OCI-LY1 (cell line): ENCODE measurements around the gene KIAA1549.

ENCODE experiments used
- H2AFZ ChIP-seq: fragments of 200-600 bp; sonication (generic), shearing (Covaris generic); 2 replicates; pipeline ENCODE4 v1.6.0; 2014; ENCODE audit warnings: antibody characterized with exemption, mild to moderate bottlenecking, low read length
- H3F3A ChIP-seq: fragments of 200-600 bp; sonication (generic), shearing (Covaris generic); 2 replicates; pipeline ENCODE4 v1.6.0; 2014; ENCODE audit warnings: mild to moderate bottlenecking, antibody characterized with exemption, low read length, moderate library complexity; ENCODE audit not compliant: insufficient read depth
- H3K27ac ChIP-seq: fragments of 200-600 bp; sonication (generic); 2 replicates; pipeline ENCODE4 v1.5.1; 2014; ENCODE audit warnings: low read length, mixed run types, mild to moderate bottlenecking, low read depth; ENCODE audit not compliant: poor library complexity, severe bottlenecking
- H3K27me3 ChIP-seq: fragments of 200-600 bp; sonication (generic); 2 replicates; pipeline ENCODE4 v1.6.0; 2014; ENCODE audit warnings: antibody characterized with exemption, mild to moderate bottlenecking, low read length, moderate library complexity; ENCODE audit not compliant: insufficient read depth
- H3K36me3 ChIP-seq: fragments of 200-600 bp; sonication (generic); 2 replicates; pipeline ENCODE4 v1.6.1; 2014; ENCODE audit warnings: mild to moderate bottlenecking, antibody characterized with exemption, low read length, moderate library complexity, mixed read lengths; ENCODE audit not compliant: insufficient read depth
- H3K4me1 ChIP-seq: fragments of 200-600 bp; sonication (generic); 2 replicates; pipeline ENCODE4 v1.5.1; 2014; ENCODE audit warnings: mild to moderate bottlenecking, low read length, moderate library complexity; ENCODE audit not compliant: insufficient read depth, severe bottlenecking
- H3K4me2 ChIP-seq: fragments of 200-600 bp; sonication (generic), shearing (Covaris generic); 2 replicates; pipeline ENCODE4 v1.6.1; 2014; ENCODE audit warnings: low read length
- H3K4me3 ChIP-seq: fragments of 200-600 bp; sonication (generic); 2 replicates; pipeline ENCODE4 v1.5.1; 2014; ENCODE audit warnings: low read length, low read depth, mild to moderate bottlenecking, mixed read lengths; ENCODE audit not compliant: poor library complexity, severe bottlenecking
- H3K79me2 ChIP-seq: fragments of 200-600 bp; shearing (Covaris generic); 2 replicates; pipeline ENCODE4 v1.6.1; 2016; ENCODE audit warnings: mixed run types, low read length, mixed read lengths; ENCODE audit not compliant: insufficient read depth
- H3K9ac ChIP-seq: fragments of 200-600 bp; sonication (generic), shearing (Covaris generic); 2 replicates; pipeline ENCODE4 v1.6.1; 2014; ENCODE audit warnings: mild to moderate bottlenecking, low read length, mixed read lengths
- H3K9me2 ChIP-seq: fragments of 200-600 bp; sonication (generic), shearing (Covaris generic); 2 replicates; pipeline ENCODE4 v1.6.1; 2014; ENCODE audit warnings: low read depth, mild to moderate bottlenecking, low read length, mixed read lengths
- H3K9me3 ChIP-seq: fragments of 200-600 bp; shearing (Covaris generic); 2 replicates; pipeline ENCODE4 v1.6.1; 2014; ENCODE audit warnings: low read length, mixed read lengths
- H4K20me1 ChIP-seq: fragments of 200-600 bp; sonication (generic), shearing (Covaris generic); 2 replicates; pipeline ENCODE4 v1.6.0; 2016; ENCODE audit warnings: mild to moderate bottlenecking, low read length; ENCODE audit not compliant: insufficient read depth
- EZH2 ChIP-seq: fragments of 200-600 bp; sonication (generic), shearing (Covaris generic); IDR thresholded peaks from 2 replicates; pipeline ENCODE4 v1.8.0; 2017; ENCODE audit warnings: borderline replicate concordance, mixed run types, mild to moderate bottlenecking, antibody characterized with exemption, low read length, moderate library complexity, mixed read lengths
- TF ChIP-seq, protein P1 (sequence below): fragments of 200-600 bp; sonication (generic), shearing (Covaris generic); IDR thresholded peaks from 2 replicates; pipeline ENCODE4 v1.5.1; 2017; ENCODE audit warnings: mild to moderate bottlenecking, antibody characterized with exemption, low read length, moderate library complexity, mixed read lengths

Gene KIAA1549

DNA sequence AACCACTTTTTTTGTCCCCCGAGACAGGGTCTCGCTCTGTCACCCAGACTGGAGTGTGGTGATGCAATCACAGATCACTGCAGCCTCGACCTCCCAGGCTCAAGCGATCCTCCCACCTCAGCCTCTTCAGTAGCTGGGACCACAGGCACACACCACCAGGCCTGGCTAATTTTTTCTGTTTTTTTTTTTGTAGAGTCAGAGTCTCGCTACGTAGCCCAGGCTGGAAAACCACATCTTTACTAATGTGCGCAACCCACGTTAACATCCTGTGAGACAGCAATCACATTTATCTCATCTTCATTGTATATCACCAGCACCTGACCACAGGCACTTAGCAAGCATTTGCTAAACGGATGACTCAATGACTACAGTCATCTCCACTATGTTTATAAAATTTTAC lies 105.4 kb downstream of the KIAA1549 start:
- H3K27ac ChIP-seq, result no peak overlapping the region
- H4K20me1 ChIP-seq, result no peaks in the 10 kb centered on the region
- H3K9me2 ChIP-seq, result no peaks in the 10 kb centered on the region
- H3K4me2 ChIP-seq, result no peak overlapping the region
- H3K79me2 ChIP-seq, result no peaks in the 10 kb centered on the region
- H3F3A ChIP-seq, result no peaks in the 10 kb centered on the region
- TF ChIP-seq, protein P1, sequence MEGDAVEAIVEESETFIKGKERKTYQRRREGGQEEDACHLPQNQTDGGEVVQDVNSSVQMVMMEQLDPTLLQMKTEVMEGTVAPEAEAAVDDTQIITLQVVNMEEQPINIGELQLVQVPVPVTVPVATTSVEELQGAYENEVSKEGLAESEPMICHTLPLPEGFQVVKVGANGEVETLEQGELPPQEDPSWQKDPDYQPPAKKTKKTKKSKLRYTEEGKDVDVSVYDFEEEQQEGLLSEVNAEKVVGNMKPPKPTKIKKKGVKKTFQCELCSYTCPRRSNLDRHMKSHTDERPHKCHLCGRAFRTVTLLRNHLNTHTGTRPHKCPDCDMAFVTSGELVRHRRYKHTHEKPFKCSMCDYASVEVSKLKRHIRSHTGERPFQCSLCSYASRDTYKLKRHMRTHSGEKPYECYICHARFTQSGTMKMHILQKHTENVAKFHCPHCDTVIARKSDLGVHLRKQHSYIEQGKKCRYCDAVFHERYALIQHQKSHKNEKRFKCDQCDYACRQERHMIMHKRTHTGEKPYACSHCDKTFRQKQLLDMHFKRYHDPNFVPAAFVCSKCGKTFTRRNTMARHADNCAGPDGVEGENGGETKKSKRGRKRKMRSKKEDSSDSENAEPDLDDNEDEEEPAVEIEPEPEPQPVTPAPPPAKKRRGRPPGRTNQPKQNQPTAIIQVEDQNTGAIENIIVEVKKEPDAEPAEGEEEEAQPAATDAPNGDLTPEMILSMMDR, result no peak
- no peak for TF ChIP-seq EZH2
- no peak overlapping the region for H3K4me3 ChIP-seq
- H3K36me3 ChIP-seq, result no peaks in the 10 kb centered on the region
- H2AFZ ChIP-seq, result no peak overlapping the region
- H3K9ac ChIP-seq, result no peak overlapping the region
- H3K27me3 ChIP-seq, result no peaks in the 10 kb centered on the region
- no peaks in the 10 kb centered on the region for H3K9me3 ChIP-seq
- H3K4me1 ChIP-seq, result no peaks in the 10 kb centered on the region

DNA sequence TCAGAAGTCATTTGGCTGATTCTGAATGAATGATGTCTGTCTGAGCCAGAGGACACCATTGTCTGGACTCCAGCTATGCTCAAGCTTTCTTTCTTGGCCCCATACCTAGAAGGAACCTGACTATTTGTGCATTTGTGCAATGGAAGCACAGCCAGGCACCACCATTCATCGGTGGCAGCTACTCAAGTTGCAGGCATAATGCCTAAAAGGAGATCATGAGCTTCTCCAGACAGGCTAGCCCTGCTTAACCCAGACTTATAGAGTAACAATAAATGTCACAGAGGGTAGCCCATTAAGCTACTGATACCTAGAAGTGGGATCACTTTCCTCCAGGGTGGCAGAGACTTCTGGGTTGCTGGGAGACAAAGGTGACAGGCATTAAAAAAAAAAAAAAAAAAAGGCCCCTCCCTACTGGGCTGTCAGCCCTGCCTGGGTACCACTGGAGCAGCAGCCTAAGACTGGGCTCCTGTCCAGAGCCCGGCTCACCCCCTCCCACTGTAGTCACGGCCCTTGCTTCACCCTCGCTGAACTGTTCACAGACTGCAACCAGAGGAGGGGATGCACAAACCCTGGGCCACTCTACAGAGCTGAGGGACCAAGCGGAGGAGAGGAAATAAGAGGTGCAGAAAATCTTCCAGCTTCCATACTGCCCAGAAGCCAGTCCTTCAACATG lies 107.8 kb downstream of the KIAA1549 start:
- no peaks in the 10 kb centered on the region for H3K27me3 ChIP-seq
- H3K27ac ChIP-seq, result no peak overlapping the region
- no peaks in the 10 kb centered on the region for H3K36me3 ChIP-seq
- no peak overlapping the region for H3K9ac ChIP-seq
- no peaks in the 10 kb centered on the region for H3K79me2 ChIP-seq
- TF ChIP-seq, protein P1, result no peak
- no peak for TF ChIP-seq EZH2
- H4K20me1 ChIP-seq, result no peaks in the 10 kb centered on the region
- no peaks in the 10 kb centered on the region for H3K9me3 ChIP-seq
- no peaks in the 10 kb centered on the region for H3F3A ChIP-seq
- no peaks in the 10 kb centered on the region for H3K9me2 ChIP-seq
- no peak overlapping the region for H3K4me3 ChIP-seq
- H3K4me1 ChIP-seq, result no peaks in the 10 kb centered on the region
- H3K4me2 ChIP-seq, result no peak overlapping the region
- no peak overlapping the region for H2AFZ ChIP-seq

DNA sequence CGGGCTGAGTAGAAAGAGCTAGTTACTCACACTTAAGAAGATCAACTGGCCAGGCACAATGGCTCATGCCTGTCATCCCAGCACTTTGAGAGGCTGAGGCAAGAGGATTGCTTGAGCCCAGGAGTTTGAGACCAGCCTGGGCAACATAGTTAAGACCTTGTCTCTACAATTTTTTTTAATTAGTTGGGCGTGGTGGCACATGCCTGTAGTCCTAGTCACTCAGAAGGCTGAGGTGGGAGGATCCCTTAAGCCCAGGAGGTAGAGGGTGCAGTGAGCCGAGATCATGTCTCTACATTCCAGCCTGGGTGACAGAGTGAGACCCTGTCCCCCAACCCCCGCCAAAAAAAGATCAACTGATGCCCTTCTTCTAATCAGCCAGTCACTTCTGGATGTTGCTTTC lies 108.6 kb downstream of the KIAA1549 start:
- H3K4me2 ChIP-seq, result no peak overlapping the region
- TF ChIP-seq, protein P1, result no peak
- no peak for TF ChIP-seq EZH2

More for the DNA sequence above, 108.6 kb downstream of the KIAA1549 start:
- Histone ChIP-seq H3K4me3 (no peak overlapping the region), H3K27me3 (no peaks in the 10 kb centered on the region), H3K9ac (no peak overlapping the region), H3K9me3 (no peaks in the 10 kb centered on the region), H4K20me1 (no peaks in the 10 kb centered on the region), H3K36me3 (no peaks in the 10 kb centered on the region), H3K27ac (no peak overlapping the region), H3K79me2 (no peaks in the 10 kb centered on the region), H2AFZ (no peak overlapping the region), H3K4me1 (no peaks in the 10 kb centered on the region), H3K9me2 (no peaks in the 10 kb centered on the region), H3F3A (no peaks in the 10 kb centered on the region)
